GM18526 (cell line): ENCODE results near the gene BTBD19.

Source experiments
- POLR2A ChIP-seq: IDR thresholded peaks from 3 replicates; pipeline ENCODE4 v1.6.1; 2011; ENCODE audit not compliant: insufficient read length; ENCODE audit errors: extremely low read depth

Gene BTBD19

GRCh38 chr1:44817771-44818495, 9.6 kb downstream of the BTBD19 start:
- TF ChIP-seq POLR2A, result no peak

DNA sequence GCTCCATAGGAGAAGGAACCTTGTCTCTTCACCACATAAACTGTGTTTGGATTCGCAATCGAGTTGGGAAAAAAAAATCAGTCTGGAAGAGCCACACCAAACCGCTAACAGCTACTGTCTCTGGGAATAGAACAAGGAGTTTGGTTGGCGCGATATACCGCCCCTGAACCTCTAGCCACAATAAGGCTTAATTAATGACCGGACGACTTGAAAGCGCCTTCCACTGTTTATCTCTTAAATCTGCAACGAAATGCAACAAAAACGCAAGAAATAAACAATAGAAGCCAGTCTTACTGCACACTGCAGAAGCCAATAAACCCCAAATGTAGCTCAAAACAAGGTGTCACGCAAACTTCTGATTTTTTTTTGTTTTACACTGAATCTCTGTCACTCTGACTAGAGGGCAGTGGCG, 10.9 kb downstream of the BTBD19 start:
- no peak for TF ChIP-seq POLR2A

DNA sequence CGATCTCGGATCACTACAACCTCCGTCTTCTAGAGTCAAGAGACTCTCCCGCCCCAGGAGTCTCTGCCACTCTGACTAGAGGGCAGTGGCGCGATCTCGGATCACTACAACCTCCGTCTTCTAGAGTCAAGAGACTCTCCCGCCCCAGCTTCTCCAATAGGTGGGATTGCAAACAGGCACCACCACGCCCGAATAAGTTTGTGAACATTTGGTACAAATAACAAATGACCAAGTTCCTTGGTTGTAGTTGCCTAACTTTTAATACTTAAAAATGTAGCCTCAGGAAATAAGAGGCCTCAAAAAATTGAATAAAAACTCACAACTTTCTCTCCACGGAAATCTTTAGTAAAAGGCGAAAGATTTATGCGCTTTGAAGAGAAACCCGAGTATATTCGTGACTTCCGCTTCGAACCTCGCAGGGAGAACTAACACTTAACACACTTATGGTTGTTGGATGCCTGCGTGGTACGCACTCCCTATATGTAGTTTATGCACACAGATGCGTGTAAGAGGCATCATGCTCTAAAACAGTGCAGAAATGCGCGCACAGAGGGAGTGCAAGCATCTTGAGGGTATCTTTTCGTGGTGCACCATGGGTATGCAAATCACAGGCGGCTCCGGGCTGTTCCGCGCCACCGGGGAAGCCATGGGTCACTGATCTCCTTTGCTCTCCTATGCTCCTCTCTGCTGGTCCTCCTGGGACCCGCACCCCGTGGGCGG, 11.4 kb downstream of the BTBD19 start:
- TF ChIP-seq POLR2A, result peak; percentile 99

DNA sequence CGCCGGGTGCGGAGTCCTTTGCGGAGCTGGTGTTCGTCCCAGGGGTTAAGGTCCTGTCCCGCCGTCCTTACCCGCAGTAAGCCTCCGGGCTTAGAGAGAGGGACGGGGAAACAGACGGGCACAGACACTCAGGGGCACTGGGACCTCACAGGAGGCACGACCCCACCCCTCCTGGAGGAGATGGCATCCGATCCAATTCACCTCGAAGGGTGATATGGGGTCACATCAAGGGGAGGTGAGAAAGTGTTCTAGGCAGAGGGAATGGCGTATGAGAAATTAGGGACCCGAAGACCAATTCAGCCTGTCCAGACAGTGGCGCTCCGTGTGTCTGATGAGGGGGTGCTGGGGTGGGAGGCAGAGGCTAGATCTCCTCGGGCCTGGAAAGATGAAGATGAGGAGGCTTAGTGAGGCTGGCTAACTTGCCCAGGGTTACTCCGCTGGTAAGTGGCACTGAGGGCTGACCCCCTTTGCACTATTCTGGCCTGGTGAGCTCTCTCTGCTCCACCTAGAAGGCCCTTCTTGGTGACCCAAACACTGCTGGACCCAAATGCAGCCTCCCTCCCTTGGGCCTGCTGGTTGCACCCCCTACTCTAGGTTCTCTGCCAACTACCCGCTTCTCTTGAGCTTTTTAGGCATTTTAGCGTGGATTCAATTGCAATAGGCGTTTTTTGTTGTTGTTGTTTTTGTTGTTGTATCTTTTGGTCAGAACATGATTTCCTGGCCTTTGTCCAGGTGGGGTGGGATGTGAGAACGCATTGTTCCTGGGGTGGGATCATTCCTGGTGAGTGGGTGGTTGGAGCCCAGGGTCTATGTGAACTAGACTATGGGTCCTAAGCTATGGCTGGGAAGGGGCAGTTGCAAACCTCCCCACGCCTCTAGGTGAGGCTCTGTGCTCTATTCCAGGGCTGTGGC, 12.3 kb downstream of the BTBD19 start:
- no peak for TF ChIP-seq POLR2A

GRCh38 chr1:44821240-44821715, 13.0 kb downstream of the BTBD19 start:
- TF ChIP-seq POLR2A, result no peak

DNA sequence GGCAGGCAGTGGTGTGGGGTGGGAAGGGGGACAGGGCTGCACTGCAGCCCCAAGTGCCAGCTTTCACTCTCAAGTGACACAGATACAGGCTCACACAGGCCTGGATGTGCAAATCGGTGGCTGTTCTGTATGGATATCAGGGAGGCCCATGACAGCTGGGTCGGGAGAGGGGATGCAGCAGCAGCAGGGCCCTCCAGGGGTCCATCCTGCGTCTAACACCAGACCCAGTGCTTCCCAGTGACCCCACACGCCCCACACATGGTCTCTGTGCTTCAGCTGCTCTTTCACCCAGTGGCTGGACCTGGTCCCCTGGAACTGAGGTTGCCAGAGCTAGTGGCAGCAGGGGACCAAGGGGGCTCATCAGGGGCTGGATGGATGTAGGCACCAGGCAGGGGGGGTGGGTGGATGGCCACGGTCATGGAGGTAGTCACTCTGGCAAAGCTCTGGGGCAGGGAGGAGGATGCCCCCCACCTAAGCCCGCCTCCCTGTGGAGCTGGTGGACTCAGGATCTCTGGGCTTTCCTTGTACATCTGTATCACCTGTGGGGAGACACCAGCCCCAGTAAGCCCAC, 13.9 kb downstream of the BTBD19 start:
- TF ChIP-seq POLR2A, result no peak

- TF ChIP-seq POLR2A, result no peak
Measured at GRCh38 chr1:44822981-44823451, 14.7 kb downstream of the BTBD19 start.

- TF ChIP-seq POLR2A, result no peak
Measured at GRCh38 chr1:44826375-44827196, 18.3 kb downstream of the BTBD19 start.

DNA sequence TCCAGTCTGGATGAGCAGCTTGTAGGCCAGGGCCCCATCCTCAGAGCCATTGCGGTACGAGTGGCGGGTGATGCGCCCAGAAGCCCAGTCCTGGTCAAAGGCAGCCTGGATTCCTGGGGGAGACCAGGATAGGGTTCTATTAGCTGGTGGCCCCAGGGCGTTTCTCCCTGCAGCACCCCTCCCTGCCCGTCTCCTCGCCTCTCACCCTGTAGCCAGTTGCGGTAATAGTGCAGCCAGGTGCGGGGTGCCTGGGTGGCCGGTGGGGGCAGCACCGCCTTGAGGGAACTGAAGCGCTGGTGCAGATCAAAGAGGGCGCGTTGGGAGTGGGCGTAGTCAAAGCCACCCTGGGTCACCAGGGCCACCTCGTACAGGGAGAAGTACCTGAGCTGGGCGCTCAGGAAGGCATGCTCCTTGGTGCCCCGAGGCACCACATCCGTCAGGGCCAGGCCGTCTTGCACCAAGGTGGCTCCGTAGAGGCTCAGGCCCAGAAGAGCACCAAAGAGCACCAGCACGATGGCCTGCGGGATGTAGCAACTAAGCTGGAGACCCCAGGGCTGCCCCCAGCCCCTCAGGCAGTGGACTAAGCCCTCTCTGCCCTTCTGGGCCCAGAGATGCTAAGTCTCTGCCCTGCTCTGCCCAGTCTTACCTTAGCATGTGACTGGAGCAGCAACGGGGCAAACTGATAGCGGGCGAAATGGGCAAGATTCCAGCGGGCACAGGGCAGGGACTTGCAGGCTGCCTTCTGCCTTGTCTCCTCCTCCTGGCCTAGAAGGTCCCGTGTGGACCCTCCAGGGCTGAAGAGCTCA, 19.1 kb downstream of the BTBD19 start:
- no peak for TF ChIP-seq POLR2A

DNA sequence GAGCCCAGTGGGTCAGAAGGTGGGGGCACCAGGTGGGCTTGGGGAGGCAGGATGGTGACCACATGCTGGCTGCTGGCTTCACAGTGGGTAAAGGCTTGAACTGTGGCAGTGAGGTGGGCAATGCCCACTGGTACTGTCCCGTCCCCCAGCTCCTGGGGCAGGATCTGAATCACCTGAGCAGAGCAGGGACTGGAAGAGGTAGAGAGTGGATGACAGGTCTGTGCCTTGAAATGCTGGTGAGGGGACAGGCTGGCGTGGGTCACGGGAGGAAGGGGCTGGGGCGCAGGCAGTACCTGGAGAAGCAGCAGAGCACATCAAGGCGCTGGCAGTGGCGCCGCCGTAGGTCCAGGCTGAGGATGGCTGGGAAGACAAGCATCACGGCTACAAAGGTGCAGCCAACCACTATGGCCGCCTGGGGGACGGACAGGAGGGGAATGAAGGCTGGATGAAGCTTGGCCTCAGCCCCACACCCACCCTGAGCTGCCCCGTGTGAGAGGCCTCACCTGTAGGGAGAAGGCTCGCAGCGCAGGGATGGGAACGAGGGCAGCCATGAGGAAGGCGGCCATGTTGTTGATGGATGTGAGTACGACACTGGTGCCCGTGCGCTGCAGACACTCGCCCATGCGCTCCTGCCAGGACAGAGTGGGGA, 19.8 kb downstream of the BTBD19 start:
- no peak for TF ChIP-seq POLR2A

DNA sequence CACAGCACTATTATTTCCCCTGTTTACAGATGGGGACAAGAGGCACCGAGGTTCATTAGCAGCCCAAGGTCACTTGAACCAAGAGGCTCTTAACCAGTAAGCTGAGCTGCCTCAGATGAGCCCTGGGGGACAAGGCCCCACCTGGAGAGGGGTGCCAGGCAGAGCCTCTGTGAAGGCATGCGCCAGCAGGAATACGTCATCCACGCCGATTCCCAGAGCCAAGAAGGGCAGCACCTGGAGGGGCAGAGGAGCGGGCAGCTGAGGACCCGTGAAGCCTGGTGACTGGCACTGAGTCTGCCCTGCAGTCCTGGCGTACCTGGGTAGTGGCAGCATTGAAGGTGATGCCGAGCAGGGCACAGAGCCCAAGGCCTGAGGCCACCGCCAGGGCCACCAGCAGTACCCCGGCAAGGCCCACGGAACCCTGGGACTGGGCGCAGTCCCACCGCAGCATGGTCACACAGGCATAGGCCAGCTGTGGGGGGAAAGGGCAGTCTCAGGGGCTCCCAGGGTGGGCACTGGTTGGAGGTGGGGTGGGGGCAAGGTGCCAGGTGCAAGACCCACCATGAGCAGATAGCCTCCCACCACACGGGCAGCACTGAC, 20.6 kb downstream of the BTBD19 start:
- TF ChIP-seq POLR2A, result no peak
